Measurements from ENCODE around the gene ABCA2.
A peak's percentile ranks its signal among the peaks of the same experiment; 100 is the strongest.

Gene ABCA2, protein sequence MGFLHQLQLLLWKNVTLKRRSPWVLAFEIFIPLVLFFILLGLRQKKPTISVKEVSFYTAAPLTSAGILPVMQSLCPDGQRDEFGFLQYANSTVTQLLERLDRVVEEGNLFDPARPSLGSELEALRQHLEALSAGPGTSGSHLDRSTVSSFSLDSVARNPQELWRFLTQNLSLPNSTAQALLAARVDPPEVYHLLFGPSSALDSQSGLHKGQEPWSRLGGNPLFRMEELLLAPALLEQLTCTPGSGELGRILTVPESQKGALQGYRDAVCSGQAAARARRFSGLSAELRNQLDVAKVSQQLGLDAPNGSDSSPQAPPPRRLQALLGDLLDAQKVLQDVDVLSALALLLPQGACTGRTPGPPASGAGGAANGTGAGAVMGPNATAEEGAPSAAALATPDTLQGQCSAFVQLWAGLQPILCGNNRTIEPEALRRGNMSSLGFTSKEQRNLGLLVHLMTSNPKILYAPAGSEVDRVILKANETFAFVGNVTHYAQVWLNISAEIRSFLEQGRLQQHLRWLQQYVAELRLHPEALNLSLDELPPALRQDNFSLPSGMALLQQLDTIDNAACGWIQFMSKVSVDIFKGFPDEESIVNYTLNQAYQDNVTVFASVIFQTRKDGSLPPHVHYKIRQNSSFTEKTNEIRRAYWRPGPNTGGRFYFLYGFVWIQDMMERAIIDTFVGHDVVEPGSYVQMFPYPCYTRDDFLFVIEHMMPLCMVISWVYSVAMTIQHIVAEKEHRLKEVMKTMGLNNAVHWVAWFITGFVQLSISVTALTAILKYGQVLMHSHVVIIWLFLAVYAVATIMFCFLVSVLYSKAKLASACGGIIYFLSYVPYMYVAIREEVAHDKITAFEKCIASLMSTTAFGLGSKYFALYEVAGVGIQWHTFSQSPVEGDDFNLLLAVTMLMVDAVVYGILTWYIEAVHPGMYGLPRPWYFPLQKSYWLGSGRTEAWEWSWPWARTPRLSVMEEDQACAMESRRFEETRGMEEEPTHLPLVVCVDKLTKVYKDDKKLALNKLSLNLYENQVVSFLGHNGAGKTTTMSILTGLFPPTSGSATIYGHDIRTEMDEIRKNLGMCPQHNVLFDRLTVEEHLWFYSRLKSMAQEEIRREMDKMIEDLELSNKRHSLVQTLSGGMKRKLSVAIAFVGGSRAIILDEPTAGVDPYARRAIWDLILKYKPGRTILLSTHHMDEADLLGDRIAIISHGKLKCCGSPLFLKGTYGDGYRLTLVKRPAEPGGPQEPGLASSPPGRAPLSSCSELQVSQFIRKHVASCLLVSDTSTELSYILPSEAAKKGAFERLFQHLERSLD (N-terminal part only)

DNA sequence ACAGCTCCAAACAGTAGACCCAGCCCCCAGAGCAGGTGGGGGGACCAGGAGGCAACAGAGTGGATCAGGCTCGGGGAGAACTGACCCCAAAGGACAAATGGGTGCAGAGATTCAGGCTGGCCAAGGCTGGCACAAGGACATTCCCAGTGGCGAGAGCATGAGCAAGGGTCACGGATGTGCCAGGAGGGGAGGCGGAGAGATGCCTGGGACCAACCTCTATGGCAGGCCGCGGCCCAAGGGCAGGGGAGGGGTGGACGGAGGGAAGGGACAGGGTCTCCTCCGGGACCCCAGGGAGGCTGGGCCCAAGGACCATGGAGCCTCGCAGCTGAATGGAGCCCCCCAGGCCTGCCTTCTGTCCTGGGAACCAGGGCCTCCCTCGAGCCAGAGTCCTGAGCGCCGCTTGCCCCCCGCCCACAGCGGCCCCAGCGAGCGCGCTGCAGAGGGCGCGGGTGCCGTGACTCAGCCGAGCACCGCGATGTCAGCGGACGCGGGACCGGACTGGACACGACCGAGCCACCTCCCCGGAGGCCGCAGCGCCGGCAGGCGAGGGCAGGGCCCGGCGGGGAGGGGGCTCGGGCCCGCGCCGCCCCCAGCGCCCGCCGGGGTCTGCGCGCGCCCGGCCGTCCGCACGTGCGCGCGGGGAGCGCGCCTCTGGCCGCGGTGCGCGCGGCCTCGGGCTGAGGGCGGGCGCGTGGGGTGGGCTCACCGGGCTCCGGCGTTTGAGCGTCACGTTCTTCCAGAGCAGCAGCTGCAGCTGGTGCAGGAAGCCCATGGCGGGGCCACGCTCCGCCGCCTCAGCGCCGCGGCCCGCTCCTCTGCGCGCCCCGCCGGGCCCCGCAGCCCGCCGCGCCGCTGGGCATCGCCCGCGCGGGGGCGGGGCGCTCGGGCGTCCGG, at the start of gene ABCA2:
Gene ABCA2, minus strand, starts transcription at position 869 of the 894 bp plus-strand sequence. Its CDS starts 97 bp downstream, at position 772.
- Histone ChIP-seq H3K27me3 (no peaks in the 10 kb centered on the region), H3K4me2 (peak within 1 kb of the TSS; percentile 91 to 100 (median 98)), H3K4me1 (peaks cover 50 to 90% (median 76%) of the 10 kb centered on the region in 10 experiments), H3K36me3 (peaks cover 0 to 35% (median 7%) of the 10 kb centered on the region in 11 experiments; a peak in 9 of 22 replicates), H4K20me1 (peaks cover 3 to 62% (median 45%) of the 10 kb centered on the region in 11 experiments; a peak in 18 of 22 replicates), H3K27ac (peak within 1 kb of the TSS in 10 of 11 experiments; percentile 41 to 98 (median 94); a peak in 20 of 22 replicates), H3K9ac (peak within 1 kb of the TSS; percentile 75 to 92 (median 88)), H3K4me3 (peak within 1 kb of the TSS; percentile 65 to 84 (median 74)), H3K9me3 (replicated peaks in 1 of 11) (no peaks in the 10 kb centered on the region)
- no peak for TF ChIP-seq Cebpa-rat (IDR thresholded peaks at IDR 0.05)

DNA sequence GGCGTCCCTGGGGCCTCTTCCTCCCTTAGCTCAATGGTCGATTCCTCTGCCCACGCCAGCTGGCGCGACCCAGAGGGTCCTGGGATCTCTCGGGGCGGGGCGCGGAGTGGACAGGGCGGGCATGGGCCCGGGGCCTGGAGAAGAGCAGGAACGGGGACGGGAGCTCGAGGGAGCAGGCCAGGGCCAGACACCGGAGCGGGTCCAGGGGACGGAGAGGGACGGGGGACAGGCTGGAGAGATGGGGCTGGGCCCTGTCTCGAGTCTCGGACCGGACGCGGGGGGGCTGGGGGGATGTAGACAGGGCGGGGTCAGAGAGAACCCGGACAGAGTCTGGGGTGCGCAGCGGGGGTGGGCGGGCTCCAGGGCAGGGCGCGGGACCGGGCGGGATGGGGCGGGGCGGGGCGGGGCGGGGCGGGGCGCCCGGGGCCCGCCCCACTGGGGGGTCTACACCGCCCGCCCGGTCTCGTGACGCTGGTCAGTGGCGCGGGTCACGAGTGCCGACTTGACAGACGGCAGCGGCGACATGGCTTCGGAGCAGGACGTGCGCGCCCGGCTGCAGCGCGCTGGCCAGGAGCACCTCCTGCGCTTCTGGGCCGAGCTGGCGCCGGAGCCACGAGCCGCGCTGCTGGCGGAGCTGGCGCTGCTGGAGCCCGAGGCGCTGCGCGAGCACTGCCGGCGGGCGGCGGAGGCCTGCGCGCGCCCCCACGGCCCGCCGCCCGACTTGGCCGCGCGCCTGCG, 49.1 kb upstream of the ABCA2 start, which contains the start of gene UAP1L1:
Gene UAP1L1, plus strand, starts transcription at position 508 of the 738 bp plus-strand sequence. Its CDS starts 16 bp downstream, at position 524.
- H4K20me1 ChIP-seq = peaks cover 24 to 43% (median 39%) of the 10 kb centered on the region in 11 experiments; a peak in 20 of 22 replicates
- peak within 1 kb of the TSS; percentile 62 to 79 (median 71) for H3K27ac ChIP-seq

DNA sequence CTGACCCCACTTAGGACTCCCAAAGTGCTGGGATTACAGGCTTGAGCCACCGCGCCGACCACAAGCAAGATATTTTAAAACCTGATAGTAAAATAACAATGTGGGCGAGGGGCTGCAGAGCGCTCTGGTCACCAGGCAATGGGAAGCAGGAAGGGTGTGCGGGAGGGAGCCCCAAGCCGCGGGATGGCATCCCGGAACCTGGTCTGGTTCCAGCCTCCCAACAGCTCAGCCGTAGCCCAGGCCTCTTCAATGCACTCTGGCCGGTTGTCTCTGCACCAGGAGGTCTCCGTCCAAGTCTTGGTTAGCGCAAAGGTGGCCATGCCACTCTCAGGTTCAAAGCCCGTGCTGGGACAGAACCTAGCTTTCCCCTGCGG, 48.6 kb upstream of the ABCA2 start:
- Histone ChIP-seq H3K4me1 (peaks cover 71 to 90% (median 78%) of the 10 kb centered on the region in 10 experiments), H3K36me3 (peaks cover 0 to 35% (median 11%) of the 10 kb centered on the region in 11 experiments; a peak in 14 of 22 replicates), H3K4me3 (peak overlapping the region in 2 of 10 experiments; percentile 35 to 96; a peak in 2 of 20 replicates), H3K27me3 (peaks cover 0 to 2% (median 0%) of the 10 kb centered on the region in 11 experiments; a peak in 1 of 22 replicates), H3K9me3 (replicated peaks in 1 of 11) (no peaks in the 10 kb centered on the region), H3K27ac (peak overlapping the region in 3 of 11 experiments; percentile 27 to 44 (median 42); a peak in 4 of 22 replicates), H4K20me1 (peaks cover 22 to 38% (median 34%) of the 10 kb centered on the region in 11 experiments; a peak in 18 of 22 replicates), H3K4me2 (peak overlapping the region; percentile 58 to 99 (median 85)), H3K9ac (peak overlapping the region in 3 of 11 experiments; percentile 23 to 33 (median 31); a peak in 2 of 22 replicates)
- no peak for TF ChIP-seq Cebpa-rat (IDR thresholded peaks at IDR 0.05)

More for the DNA sequence above, 49.1 kb upstream of the ABCA2 start, which contains the start of gene UAP1L1:
- H3K36me3 ChIP-seq = peaks cover 0 to 40% (median 14%) of the 10 kb centered on the region in 11 experiments; a peak in 14 of 22 replicates
- peak within 1 kb of the TSS; percentile 72 to 88 (median 83) for H3K9ac ChIP-seq
- peaks cover 0 to 3% (median 0%) of the 10 kb centered on the region in 11 experiments; a peak in 1 of 22 replicates for H3K27me3 ChIP-seq
- no peak for TF ChIP-seq Cebpa-rat (IDR thresholded peaks at IDR 0.05)
- no peaks in the 10 kb centered on the region for H3K9me3 ChIP-seq (replicated peaks in 1 of 11)
- H3K4me3 ChIP-seq = peak within 1 kb of the TSS; percentile 70 to 96 (median 80)
- H3K4me2 ChIP-seq = peak within 1 kb of the TSS; percentile 95 to 100 (median 98)
- peaks cover 76 to 90% (median 83%) of the 10 kb centered on the region in 10 experiments for H3K4me1 ChIP-seq

DNA sequence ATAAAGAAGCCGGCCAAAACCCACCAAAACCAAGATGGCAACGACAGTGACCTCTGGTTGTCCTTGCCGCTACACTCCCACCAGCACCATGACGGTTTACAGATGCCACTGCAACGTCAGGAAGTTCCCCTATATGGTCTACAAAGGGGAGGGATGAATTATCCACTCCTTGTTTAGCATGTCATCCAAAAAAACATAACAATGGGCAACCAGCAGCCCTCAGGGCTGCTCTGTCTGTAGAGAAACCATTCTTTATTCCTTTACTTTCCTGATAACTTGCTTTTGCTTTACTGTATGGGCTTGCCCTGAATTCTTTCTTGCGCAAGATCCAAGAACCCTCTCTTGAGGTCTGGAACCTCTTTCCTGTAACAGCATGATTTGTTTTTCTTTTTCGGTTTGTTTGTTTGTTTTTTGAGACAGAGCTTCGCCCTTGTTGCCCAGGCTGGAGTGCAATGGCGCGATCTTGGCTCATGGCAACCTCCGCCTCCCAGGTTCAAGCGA, 47.3 kb upstream of the ABCA2 start:
- peak overlapping the region; percentile 49 to 99 (median 77) for H3K4me2 ChIP-seq
- H3K27me3 ChIP-seq = no peaks in the 10 kb centered on the region; a peak in 1 of 22 replicates
- H4K20me1 ChIP-seq = peaks cover 12 to 25% (median 22%) of the 10 kb centered on the region in 11 experiments; a peak in 18 of 22 replicates
- no peaks in the 10 kb centered on the region for H3K9me3 ChIP-seq (replicated peaks in 1 of 11)
- H3K9ac ChIP-seq = peak overlapping the region in 8 of 11 experiments; percentile 3 to 58 (median 40); a peak in 11 of 22 replicates
- peaks cover 72 to 90% (median 79%) of the 10 kb centered on the region in 10 experiments for H3K4me1 ChIP-seq
- H3K4me3 ChIP-seq = no peak overlapping the region; a peak in 1 of 20 replicates
- H3K36me3 ChIP-seq = peaks cover 0 to 22% (median 0%) of the 10 kb centered on the region in 11 experiments; a peak in 10 of 22 replicates
- TF ChIP-seq Cebpa-rat (IDR thresholded peaks at IDR 0.05) = peak in 10 of 11 experiments; percentile 31 to 87 (median 74); a peak in 15 of 22 replicates
- H3K27ac ChIP-seq = peak overlapping the region in 10 of 11 experiments; percentile 12 to 80 (median 66); a peak in 16 of 22 replicates

DNA sequence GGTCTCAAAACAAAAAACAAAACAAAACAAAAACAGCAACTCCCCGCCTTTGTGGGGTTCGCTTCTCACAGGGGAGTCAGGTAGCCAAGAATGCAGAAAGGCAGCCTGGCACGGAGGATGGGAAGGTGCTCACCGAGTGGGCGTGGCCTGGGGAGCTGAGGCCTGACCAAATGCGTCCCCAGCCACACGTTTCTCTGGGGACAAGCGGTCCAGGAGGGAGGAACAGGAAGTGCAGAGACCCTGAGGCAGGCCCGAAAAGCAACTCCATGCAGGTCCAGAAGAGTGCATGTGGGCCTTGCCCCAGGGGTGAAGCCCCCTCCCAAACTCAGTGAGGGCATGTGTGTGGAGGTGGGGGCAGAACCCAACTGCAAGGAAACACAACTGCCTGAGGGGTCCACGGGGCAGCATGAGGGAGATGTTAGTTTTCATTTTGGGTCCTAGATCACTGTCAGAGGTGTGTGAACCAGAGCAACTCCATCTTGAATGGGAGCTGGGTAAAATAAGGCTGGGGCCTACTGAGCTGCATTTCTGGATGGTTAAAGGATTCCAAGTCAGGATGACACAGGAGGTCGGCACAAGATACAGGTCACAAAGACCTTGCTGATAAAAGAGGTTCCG, 46.7 kb upstream of the ABCA2 start:
- no peak for TF ChIP-seq Cebpa-rat (IDR thresholded peaks at IDR 0.05)
- Histone ChIP-seq H3K4me1 (peaks cover 67 to 88% (median 77%) of the 10 kb centered on the region in 10 experiments), H3K27me3 (no peaks in the 10 kb centered on the region; a peak in 1 of 22 replicates), H4K20me1 (peaks cover 10 to 24% (median 19%) of the 10 kb centered on the region in 11 experiments), H3K9ac (peak overlapping the region in 8 of 11 experiments; percentile 3 to 58 (median 40); a peak in 12 of 22 replicates), H3K36me3 (peaks cover 0 to 16% (median 0%) of the 10 kb centered on the region in 11 experiments; a peak in 9 of 22 replicates), H3K27ac (peak overlapping the region in 10 of 11 experiments; percentile 12 to 80 (median 66); a peak in 17 of 22 replicates), H3K4me3 (no peak overlapping the region), H3K4me2 (peak overlapping the region; percentile 49 to 99 (median 77)), H3K9me3 (replicated peaks in 1 of 11) (no peaks in the 10 kb centered on the region)

Measured in BLaER1 treated with 17β-estradiol and CSF1 and Interleukin-3, amounts not matched to agents 10 nM and 100 nM (cell line).